SU-DHL-6 (cell line): ENCODE results near the gene DEAF1.

Experiments used
- H2AFZ ChIP-seq: fragments of 200-600 bp; sonication (generic); 2 replicates; pipeline ENCODE4 v1.6.1; 2014; ENCODE audit warnings: low read depth, mild to moderate bottlenecking, moderate library complexity, mixed read lengths, antibody characterized with exemption, low read length; ENCODE audit not compliant: severe bottlenecking
- H3F3A ChIP-seq: fragments of 200-600 bp; shearing (Covaris generic); 2 replicates; pipeline ENCODE4 v1.6.0; 2016; ENCODE audit warnings: antibody characterized with exemption, mild to moderate bottlenecking; ENCODE audit not compliant: insufficient read depth
- H3K27ac ChIP-seq: fragments of 200-600 bp; sonication (generic); 2 replicates; pipeline ENCODE4 v1.5.1; 2016; ENCODE audit warnings: low read depth, mild to moderate bottlenecking, low read length, moderate library complexity, mixed read lengths
- H3K27me3 ChIP-seq: fragments of 200-600 bp; sonication (generic), shearing (Covaris generic); 2 replicates; pipeline ENCODE4 v1.6.0; 2014; ENCODE audit warnings: mild to moderate bottlenecking, low read length
- H3K36me3 ChIP-seq: fragments of 200-600 bp; sonication (generic); 2 replicates; pipeline ENCODE4 v1.6.1; 2014; ENCODE audit warnings: mild to moderate bottlenecking, low read length, mixed read lengths
- H3K4me2 ChIP-seq: fragments of 300-600, 200-600 bp; shearing (Covaris generic), sonication (generic); 2 replicates; pipeline ENCODE4 v1.6.0; 2014; ENCODE audit warnings: low read length, low read depth, mild to moderate bottlenecking; ENCODE audit not compliant: poor library complexity, severe bottlenecking
- H3K4me3 ChIP-seq: fragments of 200-600 bp; sonication (generic); 2 replicates; pipeline ENCODE4 v1.5.1; 2014; ENCODE audit warnings: antibody characterized with exemption, low read length, mild to moderate bottlenecking, mixed read lengths; ENCODE audit not compliant: insufficient read depth, poor library complexity, severe bottlenecking
- H3K79me2 ChIP-seq: fragments of 200-600 bp; sonication (generic); 2 replicates; pipeline ENCODE4 v1.6.1; 2014; ENCODE audit warnings: mild to moderate bottlenecking, low read length, moderate library complexity; ENCODE audit not compliant: insufficient read depth
- H3K9ac ChIP-seq: fragments of 200-600 bp; sonication (generic); 2 replicates; pipeline ENCODE4 v1.7.0; 2014; ENCODE audit warnings: mild to moderate bottlenecking, low read length
- H3K9me2 ChIP-seq: fragments of 200-600 bp; sonication (generic); replicated peaks from 2 replicates; pipeline ENCODE4 v1.6.1; 2014; ENCODE audit warnings: low read length; ENCODE audit not compliant: insufficient read depth
- H3K9me3 ChIP-seq: fragments of 200-600 bp; sonication (generic); 2 replicates; pipeline ENCODE4 v1.6.1; 2014; ENCODE audit warnings: low read length, mixed read lengths; ENCODE audit not compliant: insufficient read depth
- H4K20me1 ChIP-seq: fragments of 200-600 bp; sonication (generic); 2 replicates; pipeline ENCODE4 v1.6.1; 2014; ENCODE audit warnings: low read depth, mild to moderate bottlenecking, antibody characterized with exemption, low read length, moderate library complexity, mixed read lengths
- CTCF ChIP-seq: fragments of 200-600 bp; sonication (generic); IDR thresholded peaks from one replicate; pipeline ENCODE4 v1.5.1; 2017; ENCODE audit warnings: antibody characterized with exemption, mild to moderate bottlenecking, low read length, moderate library complexity; ENCODE audit not compliant: insufficient read depth, poor library complexity, severe bottlenecking
- EZH2phosphoT487 ChIP-seq: fragments of 200-600 bp; sonication (generic), shearing (Covaris generic); conservative IDR thresholded peaks from 2 replicates; pipeline ENCODE4 v1.6.1; 2018; ENCODE audit warnings: mild to moderate bottlenecking, antibody characterized with exemption, low read length, moderate library complexity, mixed read lengths

The DEAF1 gene

GRCh38 chr11:601573-602245 lies 93.3 kb downstream of the DEAF1 start:
- no peaks in the 10 kb centered on the region for H3F3A ChIP-seq
- no peaks in the 10 kb centered on the region; the same call in 1 of the 2 replicates for H4K20me1 ChIP-seq
- TF ChIP-seq EZH2phosphoT487 = no peak
- no peak for TF ChIP-seq CTCF
- H3K36me3 ChIP-seq = peaks cover 4% of the 10 kb centered on the region; the same call in 1 of the 2 replicates
- H3K27ac ChIP-seq = no peak overlapping the region
- H3K27me3 ChIP-seq = no peaks in the 10 kb centered on the region
- H3K9ac ChIP-seq = no peak overlapping the region
- H2AFZ ChIP-seq = no peak overlapping the region
- H3K79me2 ChIP-seq = no peaks in the 10 kb centered on the region
- H3K9me2 ChIP-seq = no peaks in the 10 kb centered on the region
- H3K4me2 ChIP-seq = no peak overlapping the region
- no peaks in the 10 kb centered on the region for H3K9me3 ChIP-seq
- H3K4me3 ChIP-seq = no peak overlapping the region

- Histone ChIP-seq H3K4me2 (no peak overlapping the region), H2AFZ (no peak overlapping the region), H3K79me2 (no peaks in the 10 kb centered on the region), H4K20me1 (no peaks in the 10 kb centered on the region; the same call in 1 of the 2 replicates), H3K27me3 (no peaks in the 10 kb centered on the region), H3K4me3 (no peak overlapping the region), H3F3A (no peaks in the 10 kb centered on the region), H3K36me3 (peaks cover 5% of the 10 kb centered on the region; the same call in 1 of the 2 replicates), H3K9me2 (no peaks in the 10 kb centered on the region), H3K9ac (no peak overlapping the region), H3K27ac (no peak overlapping the region), H3K9me3 (no peaks in the 10 kb centered on the region)
- TF ChIP-seq EZH2phosphoT487 (no peak), CTCF (no peak)
Observed at GRCh38 chr11:598005-598680, 96.9 kb downstream of the DEAF1 start.

- H3K79me2 ChIP-seq = no peaks in the 10 kb centered on the region
- H3K9me2 ChIP-seq = no peaks in the 10 kb centered on the region
- H2AFZ ChIP-seq = no peak overlapping the region
- H3K27ac ChIP-seq = no peak overlapping the region
- H3K27me3 ChIP-seq = no peaks in the 10 kb centered on the region
- no peak overlapping the region for H3K4me2 ChIP-seq
- peaks cover 5% of the 10 kb centered on the region; the same call in 1 of the 2 replicates for H3K36me3 ChIP-seq
- no peak overlapping the region for H3K4me3 ChIP-seq
- H3F3A ChIP-seq = no peaks in the 10 kb centered on the region
- H3K9ac ChIP-seq = no peak overlapping the region
- H3K9me3 ChIP-seq = no peaks in the 10 kb centered on the region
- no peaks in the 10 kb centered on the region; the same call in 1 of the 2 replicates for H4K20me1 ChIP-seq
- TF ChIP-seq CTCF (no peak), EZH2phosphoT487 (no peak)
Observed at GRCh38 chr11:597166-597725, 97.8 kb downstream of the DEAF1 start.
